ENCODE data around the gene CPA4.

GRCh38 chr7:130341882-130342281 is 48.9 kb downstream of the CPA4 start:
- no peak for TF ChIP-seq EZH2 (IDR thresholded peaks at IDR 0.05; ENCODE audit: low read length, unreplicated experiment)
- TF ChIP-seq, protein P1, sequence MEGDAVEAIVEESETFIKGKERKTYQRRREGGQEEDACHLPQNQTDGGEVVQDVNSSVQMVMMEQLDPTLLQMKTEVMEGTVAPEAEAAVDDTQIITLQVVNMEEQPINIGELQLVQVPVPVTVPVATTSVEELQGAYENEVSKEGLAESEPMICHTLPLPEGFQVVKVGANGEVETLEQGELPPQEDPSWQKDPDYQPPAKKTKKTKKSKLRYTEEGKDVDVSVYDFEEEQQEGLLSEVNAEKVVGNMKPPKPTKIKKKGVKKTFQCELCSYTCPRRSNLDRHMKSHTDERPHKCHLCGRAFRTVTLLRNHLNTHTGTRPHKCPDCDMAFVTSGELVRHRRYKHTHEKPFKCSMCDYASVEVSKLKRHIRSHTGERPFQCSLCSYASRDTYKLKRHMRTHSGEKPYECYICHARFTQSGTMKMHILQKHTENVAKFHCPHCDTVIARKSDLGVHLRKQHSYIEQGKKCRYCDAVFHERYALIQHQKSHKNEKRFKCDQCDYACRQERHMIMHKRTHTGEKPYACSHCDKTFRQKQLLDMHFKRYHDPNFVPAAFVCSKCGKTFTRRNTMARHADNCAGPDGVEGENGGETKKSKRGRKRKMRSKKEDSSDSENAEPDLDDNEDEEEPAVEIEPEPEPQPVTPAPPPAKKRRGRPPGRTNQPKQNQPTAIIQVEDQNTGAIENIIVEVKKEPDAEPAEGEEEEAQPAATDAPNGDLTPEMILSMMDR (conservative IDR thresholded peaks at IDR 0.05; ENCODE audit: low read depth, low read length): no peak

All from PC-3 (cell line).